Stimulated activated CD4-positive, alpha-beta T cell treated with anti-CD3 and anti-CD28 coated beads, Interleukin-15, amount 100 ng/mL, for 48 hours (primary cell): ENCODE measurements around the gene MACROD2.
"Not testable (repeated sequence)": the region's sequence is repeated elsewhere in the genome, so short reads cannot be mapped to it uniquely, and the experiment has no call there.

Source experiments
- DNase-seq, 2 donors: peaks; one replicate each; pipeline ENCODE4 v3.0.0-alpha.2; 2020; ENCODE audit warnings: low read depth in 2 of 2

The MACROD2 gene

DNA sequence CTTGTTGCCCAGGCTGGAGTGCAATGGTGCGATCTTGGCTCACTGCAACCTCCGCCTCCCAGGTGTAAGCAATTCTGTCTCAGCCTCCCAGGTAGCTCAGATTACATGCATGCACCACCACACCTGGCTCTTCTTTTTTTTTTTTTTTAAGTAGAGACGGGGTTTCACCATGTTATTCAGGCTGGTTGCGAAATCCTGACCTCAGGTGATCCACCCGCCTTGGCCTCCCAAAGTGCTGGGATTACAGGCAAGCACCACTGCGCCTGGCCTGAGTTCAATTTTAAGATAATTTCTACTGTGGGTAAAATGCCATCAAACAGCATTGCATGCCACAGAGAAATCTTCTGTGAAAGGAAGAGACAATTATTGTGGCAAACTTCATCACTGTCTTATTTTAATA lies 1944.8 kb downstream of the MACROD2 start:
- no peak for DNase-seq

DNA sequence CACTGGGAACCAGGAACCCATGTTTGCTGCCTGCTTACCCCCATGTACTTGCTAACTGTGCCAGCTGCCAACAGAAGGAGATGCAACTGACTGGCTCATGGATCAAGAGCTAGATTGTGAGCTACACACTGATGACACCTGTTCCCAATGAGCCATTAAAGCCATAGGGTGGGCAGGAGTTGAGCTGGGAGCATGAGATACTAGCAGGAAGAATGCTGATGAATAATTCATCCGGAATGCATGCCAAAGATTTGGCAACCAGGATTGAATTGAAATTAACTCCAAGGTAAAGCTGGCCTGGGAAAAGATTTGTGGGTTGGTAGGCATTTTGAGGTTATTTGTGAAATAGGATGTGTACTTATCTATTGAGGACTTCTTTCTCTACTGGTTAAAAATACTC lies 1946.8 kb downstream of the MACROD2 start:
- DNase-seq, result no peak

DNA sequence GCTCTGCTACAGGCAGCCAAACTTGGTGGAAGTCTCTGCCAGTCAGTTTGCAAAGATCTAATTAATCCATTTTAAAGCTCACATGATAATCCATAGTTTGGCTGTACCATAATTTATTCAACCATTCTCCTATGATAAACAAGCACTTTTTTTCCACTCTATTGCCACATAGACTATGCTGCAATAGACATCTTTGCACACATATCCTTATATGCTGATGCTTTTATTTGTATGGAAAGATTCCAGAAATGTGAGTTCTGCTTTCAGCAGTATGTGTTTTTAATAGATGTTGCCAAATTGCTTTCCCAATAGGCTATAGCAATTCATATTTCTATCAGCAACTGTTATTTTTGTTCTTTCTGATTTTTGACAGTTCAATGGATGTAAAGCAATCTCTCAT lies 1950.0 kb downstream of the MACROD2 start:
- no peak for DNase-seq

DNA sequence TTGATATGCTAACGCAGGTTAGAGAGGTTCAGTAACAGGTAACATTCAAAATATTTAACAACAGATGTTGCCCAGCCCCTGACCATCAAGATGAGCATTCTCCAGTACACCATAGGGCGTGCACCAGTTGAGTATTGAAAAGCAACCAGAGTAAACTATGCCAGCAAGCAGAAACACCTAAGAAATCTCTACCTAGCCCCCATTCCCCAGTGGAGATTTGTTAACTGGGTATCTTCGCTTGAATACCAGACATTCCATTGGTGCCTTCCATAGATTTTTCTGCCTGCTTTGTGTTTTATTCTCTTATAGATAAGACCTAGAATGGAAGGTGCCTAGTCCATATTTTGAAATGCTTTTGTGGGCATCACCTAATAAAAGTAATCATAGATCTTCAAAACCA lies 1954.1 kb downstream of the MACROD2 start:
- no peak for DNase-seq

DNA sequence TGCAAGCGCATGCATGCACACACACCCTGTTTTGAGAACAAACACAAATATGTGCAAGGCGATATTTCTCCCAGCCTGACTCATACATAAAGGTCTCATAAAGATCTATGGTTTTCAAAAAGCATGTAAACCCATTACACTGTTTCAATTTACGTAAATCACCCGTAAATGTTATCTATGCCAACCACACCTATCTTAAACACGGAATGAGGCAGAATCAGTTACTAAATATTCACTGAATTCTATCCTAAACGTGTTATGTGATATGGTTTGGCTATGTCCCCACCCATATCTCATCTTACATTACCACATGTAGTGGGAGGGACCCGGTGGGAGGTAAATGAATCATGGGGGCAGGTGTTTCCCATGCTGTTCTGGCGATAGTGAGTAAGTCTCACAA lies 1956.3 kb downstream of the MACROD2 start:
- no peak for DNase-seq

DNA sequence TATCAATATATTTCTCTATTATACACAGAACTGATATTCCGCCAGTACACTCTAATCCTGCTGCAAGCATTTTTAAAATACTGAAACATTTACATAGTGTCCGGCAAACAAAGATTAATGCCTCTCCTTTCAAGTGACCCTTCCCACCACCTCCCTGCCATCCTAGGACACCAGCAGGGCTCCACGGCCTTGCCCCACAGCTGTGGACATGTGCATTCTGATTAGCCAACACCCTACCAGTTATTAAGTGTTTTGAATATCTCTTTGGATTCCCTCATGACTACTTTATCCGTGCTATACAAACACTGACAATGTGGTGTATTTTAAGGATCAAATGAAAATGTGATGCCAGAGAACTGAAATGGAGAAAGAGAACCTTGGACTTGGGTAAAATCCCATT lies 1962.8 kb downstream of the MACROD2 start:
- no peak for DNase-seq

DNA sequence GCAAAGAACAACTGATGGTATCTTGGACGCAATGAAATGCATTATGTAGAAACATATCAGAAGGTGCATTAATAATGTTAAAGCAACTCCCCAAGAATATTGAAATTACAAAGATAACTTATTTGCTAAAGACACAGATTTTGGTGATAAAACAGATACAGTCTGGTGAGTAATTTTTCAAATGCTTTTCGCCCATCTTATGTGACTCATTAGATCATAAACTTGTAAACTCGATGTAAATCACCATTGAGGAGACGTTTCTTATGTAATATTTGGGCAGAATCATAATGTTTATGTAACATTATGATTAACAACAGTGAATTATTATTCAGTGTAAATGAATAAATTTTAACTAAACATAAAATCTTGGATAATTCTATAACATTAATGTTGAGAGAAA lies 1969.8 kb downstream of the MACROD2 start:
- DNase-seq, result no peak

DNA sequence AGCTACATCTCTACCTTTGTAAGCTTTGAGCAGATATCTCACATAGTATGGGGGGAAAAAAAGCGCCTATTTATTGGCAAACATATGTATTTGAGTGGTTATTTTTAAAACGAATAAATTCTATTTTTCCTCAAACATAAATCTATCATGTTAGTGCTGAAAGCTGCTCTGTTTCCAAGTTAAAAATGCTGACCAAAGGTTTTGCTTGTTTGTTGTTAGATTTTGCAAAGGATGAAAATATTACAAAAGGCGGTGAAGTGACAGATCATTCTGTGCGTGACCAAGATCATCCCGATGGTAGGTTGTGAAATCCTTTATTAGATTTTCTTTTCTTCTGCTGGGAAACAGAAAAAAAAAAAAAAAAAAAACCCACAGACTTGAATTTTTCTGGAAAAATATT lies 1972.0 kb downstream of the MACROD2 start:
- DNase-seq, result no peak

DNA sequence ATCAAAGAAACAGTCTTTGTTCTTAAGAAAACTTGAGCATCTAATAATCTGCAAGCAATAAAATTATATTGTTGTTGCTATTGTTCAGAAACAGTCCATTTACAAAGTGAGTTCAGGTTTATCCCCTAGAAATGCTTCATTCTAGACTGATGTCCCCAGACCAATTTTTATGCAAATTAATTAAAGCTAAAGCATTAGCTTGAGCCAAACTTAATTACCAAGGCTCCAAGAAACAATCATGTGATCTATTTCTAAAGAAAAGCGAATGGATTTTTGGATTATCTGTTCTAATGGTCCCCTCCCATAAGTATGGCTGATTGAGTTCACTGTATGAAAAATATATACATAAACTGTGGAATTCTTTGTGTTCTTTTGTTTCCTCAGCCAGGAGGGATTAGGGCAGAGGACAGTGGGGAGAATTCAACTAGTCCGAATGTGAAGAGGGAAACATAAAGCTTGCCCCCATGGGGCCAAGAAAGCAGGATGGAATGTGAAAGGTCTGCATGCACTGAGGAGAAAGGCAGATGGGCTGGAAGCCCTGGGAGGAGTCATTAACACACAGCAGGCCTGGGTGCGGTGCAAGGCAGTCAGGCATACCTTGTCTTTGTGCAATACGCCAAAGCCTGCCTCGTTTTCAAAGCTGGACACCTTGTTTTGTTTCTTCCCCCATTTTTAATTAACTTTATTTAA lies 1980.9 kb downstream of the MACROD2 start:
- DNase-seq, result no peak

DNA sequence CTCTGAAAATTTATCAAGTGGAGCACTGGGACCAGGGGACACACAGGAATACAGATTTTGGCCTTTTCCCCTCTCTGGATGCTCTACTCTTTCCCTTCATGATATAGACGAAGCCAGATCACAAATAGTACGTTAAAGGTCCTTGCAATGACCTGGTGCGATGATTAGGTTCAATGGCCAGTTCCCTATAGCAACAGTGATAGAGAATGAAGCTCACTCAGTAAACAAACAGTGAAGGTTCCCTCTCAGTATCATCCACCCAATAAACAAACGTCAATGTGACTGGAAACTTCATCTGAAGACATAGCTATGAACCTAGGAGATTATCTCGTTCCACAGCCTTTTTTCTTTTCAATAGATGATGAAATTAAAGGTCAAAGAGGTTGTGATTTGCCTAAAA lies 1981.7 kb downstream of the MACROD2 start:
- no peak for DNase-seq

DNA sequence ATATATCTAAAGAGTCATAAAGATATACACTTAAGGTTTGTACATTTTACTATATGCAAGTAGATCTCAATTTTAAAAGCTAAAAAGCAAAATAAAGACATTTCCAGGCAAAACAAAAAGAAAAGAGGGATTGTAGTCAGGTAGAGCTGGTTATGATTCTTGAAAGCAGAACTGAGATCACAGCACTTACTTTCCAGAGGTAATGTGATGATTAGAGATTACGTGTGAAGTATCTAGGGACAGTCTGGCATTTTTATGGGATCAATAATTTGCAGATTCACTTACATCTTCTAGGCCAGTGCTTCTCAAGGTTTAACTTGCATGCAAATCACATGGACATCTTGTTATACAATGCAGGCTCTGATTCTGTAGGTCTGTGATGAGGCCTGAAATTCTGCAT lies 1982.4 kb downstream of the MACROD2 start:
- DNase-seq, result no peak

DNA sequence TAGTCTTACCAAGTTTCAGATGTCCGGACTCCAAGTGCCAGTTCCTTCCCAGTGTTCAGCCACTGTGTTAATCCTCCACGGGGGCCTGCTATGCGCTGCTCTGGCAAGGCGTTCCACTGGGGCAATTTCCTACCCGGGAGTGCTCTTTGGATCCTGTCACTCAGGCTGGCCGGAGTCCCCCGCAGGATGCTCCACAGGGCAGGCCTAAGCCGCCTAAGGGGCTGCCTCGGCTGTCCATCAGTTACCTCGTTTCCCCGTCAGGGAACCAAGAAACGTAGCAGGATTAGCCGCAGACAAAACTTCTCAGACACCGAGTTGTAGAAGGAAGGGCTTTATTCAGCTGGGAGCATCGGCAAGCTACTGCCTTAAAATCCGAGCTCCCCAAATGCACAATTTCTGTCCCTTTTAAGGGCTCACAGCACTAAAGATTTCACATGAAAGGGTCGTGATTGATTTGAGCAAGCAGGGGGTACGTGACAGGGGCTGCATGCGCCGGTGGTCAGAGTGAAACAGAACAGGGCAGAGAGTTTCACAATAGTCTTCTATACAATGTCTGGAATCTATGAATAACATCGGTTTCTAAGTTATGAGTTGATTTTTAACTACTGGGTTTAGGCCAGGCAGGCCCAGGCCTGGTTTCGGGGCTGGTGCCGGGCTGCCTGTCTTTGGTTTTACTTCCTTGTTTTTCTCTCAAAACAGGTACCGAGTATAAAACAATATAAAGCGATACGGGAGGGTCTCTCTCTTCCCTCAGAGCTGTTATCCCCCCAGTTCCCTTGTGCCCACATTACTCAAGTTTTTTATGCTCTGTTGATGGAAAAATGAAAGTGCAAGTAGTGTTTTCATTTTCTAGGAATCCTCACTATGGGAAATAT lies 1990.4 kb downstream of the MACROD2 start:
- DNase-seq, result not testable (repeated sequence)

DNA sequence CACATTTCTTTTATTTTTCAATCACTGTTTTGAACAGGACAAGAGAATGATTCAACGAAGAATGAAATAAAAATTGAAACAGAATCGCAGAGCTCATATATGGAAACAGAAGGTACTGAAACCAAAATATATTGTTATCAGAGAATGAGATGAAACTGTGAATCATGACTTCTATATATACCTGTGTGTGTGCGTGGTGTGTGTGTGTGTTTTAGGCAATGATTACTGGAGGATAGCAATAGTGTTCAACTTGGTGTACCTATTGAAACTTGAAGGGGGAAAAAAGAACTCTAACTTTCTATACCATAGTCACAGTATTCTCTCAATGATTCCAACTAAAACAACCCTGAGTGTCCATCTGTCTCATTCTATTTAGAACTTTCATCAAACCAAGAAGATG lies 1991.4 kb downstream of the MACROD2 start:
- no peak for DNase-seq

DNA sequence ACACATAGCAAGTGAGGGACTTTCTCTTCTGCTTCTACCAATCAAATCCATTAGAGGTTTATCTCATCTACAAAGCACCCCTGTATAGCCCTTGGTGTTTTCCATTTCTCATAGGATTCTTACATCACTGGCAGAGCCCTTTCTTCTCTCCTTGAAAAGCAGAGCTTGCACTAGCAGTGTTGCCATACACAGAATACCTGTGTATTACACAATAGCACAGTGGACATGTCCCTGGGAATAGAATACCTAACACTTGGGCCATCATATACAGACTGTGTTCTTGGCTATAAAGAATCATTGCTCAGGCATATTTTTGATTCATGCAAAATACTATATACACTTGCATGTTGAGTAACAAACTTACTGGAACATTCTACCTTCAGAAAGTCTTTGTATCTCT lies 1996.0 kb downstream of the MACROD2 start:
- no peak for DNase-seq

DNA sequence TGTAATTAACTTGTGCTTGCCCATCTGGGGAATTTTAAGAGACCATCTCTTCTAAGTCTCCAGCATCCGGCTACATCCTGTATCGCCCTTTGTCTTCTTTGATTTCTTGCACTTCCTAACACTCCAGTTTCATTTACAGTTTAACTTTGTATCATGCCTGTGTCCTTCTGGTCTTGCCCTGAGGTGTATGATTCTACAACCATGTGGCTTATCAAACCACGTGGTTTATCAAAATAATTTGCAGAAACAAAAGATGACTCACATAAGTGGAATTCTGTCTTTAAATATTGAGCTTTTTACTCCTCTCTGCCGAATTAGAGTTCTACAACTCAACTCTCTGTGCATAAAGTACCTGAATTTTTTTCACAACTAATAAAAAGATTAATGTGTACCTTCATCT lies 1997.2 kb downstream of the MACROD2 start:
- DNase-seq, result no peak

DNA sequence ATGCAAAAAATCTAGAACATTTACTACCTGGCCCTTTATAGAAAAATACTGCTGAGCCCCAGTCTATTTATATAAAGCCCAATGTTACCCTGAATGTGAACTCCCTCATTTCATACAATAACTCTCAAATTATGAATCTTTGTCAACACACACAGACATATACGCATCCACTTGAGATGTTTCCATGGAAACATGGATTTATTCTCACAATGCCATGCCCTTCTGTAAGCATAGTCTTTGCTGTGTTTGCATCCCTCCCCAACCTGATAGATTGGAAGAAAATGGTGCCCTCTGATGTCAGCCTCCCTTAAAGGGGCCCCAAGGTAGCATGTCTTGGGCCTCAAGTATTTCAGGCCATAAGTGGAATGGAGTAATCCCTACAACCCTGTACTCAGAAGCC lies 2004.8 kb downstream of the MACROD2 start:
- no peak for DNase-seq

DNA sequence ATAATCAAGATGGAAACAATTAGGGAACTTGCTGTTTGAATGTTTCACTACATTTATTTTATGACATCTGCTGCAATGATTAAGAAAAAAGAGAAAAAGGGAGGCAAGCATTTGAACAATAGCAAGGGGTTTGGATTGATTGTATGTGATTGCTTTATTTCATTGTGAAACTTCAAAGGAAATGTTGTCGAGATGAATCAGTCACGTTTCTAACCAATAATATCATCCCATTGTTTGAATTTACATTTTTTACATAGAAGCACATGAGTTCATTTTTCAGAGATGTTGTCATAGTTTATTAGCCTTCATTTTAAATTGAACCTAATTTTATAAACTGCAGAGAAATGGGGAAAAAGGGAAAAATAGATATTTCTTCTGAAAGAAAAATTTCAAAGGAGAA lies 2006.0 kb downstream of the MACROD2 start:
- no peak for DNase-seq

DNA sequence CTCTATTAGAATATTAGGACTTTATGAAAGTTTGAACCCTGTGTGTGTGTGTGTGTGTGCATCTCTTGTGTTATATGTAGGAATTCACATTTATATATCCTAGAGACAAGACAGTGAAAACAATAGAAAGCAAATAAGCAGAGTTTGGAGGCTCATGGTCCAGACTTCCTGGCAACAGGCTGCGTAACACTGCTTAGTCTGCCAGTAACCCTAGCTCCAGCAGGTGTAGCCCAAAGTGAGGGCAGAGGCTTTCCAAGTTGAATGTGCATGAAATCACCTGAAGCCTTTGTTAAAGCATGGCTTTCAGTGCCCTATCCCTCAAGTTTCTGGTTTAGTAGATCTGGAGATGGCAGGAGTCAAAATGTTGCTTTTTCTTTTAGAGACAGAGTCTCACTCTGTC lies 2008.0 kb downstream of the MACROD2 start:
- no peak for DNase-seq

DNA sequence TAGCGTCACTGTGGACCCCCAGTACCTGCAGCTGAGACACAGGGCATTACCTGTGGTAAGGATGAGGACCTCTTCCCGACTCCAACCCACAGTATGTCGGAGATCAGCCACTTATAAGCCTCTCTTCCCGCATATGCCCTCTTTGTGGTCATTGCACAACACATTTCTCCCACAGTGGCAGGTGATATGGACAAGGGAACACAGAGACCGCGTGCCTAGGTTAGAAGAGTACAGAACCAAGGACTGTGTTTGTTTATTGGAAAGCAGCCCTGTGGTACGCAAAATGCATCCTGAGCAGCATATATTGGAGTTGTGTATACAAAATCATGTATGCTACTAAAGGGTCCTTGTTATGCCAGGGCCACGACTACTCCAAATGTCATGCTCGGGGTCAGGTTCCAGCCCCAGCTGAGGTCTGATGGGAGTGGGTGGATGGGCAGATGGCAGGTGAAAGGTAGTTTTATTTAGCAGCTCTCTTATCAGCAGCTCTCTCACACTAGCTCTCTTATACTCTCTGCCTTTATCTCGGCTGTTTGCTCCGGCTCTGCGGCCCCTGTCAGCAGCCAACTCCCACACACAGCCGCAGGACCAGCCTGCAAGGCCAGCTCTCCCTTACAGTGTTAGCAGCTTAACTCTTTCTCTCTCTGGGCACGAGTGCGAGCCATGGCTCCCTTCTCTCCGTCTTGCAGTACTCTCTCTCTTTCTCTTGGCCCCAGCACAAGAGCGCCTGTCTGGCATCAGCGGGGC lies 2009.0 kb downstream of the MACROD2 start:
- no peak for DNase-seq

DNA sequence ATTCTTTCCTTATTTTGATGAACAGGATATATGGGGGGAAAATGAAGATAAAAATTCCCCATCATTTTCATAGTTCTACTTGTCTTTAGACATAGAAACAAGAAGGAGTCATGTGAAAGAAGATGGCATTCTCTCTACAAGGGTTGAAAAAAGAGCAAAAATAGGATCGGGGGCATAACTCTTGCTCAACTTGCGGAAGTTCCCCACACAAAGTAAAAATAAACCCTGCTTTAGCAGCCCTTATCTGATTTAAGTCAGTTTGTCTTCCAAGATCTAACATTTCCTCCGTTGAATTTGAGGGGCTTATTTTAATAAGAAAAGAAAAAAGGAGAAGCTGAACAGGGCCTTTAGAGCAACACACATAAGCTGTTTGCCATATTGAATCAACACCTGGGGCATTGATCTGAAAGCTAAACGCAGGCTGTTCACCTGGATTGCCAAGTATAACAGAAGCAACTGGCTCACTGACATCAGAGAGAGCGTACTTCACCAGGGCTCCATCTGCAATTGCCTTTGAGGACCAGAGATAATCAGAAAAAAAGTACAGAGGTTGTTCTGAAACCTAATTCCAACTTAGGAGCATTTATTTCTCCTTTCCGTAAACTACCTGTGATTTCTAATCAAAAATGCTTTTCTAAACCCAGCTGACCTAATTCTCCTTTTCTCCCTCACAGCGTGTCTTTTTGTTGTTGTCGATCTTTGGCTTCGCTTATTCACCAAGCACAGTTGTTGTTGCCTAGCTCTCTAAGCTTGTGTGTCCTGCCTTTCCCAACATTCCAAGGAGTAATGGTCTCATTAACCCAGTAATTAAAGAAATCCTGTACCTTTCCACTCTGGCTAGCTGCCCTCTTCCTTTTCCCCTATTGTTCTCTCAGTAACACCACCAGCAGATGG lies 2010.0 kb downstream of the MACROD2 start:
- DNase-seq, result no peak

DNA sequence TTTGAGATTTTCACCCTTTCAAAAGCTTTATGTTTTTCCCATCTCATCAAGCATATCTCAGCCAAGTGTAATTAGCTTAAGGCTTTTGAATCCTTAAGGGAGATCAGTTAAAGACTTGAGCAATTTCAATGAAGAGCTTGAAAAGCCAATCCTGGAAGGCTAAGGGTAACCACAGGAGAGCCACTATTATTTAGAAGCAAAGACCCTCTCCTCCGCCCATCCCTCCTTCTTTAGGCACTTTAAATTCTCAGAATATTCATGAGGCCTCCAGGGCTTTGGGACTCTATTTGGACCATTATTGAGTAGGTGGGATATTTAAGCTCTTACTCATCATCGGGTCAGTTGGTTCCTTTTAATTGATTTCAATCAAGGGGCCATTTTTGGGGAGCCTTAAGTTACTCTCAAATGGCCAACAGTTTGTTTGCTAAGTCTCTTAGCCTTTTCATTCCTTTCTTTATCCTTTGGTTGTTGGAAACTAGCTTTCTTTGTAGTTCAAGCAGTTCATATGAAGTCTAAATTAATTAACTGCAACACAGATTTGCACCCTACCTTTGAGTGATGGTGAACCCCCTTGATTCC lies 2010.7 kb downstream of the MACROD2 start:
- no peak for DNase-seq
